Osteocyte (in vitro differentiated cells): Measurements from ENCODE around the gene WDR4. TPM values are rescaled to one million over a fixed set of nuclear protein-coding genes. Genes with fewer than 3 reads are reported as not detected.
A peak's percentile ranks its signal among the peaks of the same experiment; 100 is the strongest.
"Not testable (repeated sequence)": the region's sequence is repeated elsewhere in the genome, so short reads cannot be mapped to it uniquely, and the experiment has no call there.

Experiments
- DNase-seq: peaks from one replicate; pipeline ENCODE4 v3.0.0; 2021; ENCODE audit warnings: mixed read lengths; ENCODE audit not compliant: unreplicated experiment; ENCODE audit errors: extremely low spot score
- H3K27ac Mint-ChIP-seq: one replicate; pipeline ENCODE4 v1.8.0; 2021; ENCODE audit warnings: mild to moderate bottlenecking, mixed read lengths; ENCODE audit not compliant: unreplicated experiment
- H3K27me3 Mint-ChIP-seq: one replicate; pipeline ENCODE4 v1.8.0; 2021; ENCODE audit warnings: mixed read lengths; ENCODE audit not compliant: unreplicated experiment
- H3K36me3 Mint-ChIP-seq: one replicate; pipeline ENCODE4 v1.8.0; 2021; ENCODE audit warnings: mixed read lengths; ENCODE audit not compliant: unreplicated experiment
- H3K4me1 Mint-ChIP-seq: one replicate; pipeline ENCODE4 v1.8.0; 2021; ENCODE audit warnings: mixed read lengths; ENCODE audit not compliant: unreplicated experiment
- H3K4me3 Mint-ChIP-seq: one replicate; pipeline ENCODE4 v1.8.0; 2021; ENCODE audit warnings: mild to moderate bottlenecking, moderate library complexity, mixed read lengths; ENCODE audit not compliant: unreplicated experiment
- H3K9me3 Mint-ChIP-seq: one replicate; pipeline ENCODE4 v1.8.0; 2021; ENCODE audit warnings: mixed read lengths; ENCODE audit not compliant: unreplicated experiment
- total RNA-seq: library from RNA; stranded (reverse); gene quantifications from 2 replicates; pipeline ENCODE4 v1.2.1, GENCODE V29; 2021
- TF ChIP-seq, protein P1 (sequence below): fragments of 200-600 bp; sonication (generic); IDR thresholded peaks from 2 replicates; pipeline ENCODE4 v1.5.0; 2021; ENCODE audit warnings: antibody characterized with exemption, mild to moderate bottlenecking, moderate library complexity

The WDR4 gene
- total RNA-seq, 1 donor from 2014 or later = 15.7 TPM

DNA sequence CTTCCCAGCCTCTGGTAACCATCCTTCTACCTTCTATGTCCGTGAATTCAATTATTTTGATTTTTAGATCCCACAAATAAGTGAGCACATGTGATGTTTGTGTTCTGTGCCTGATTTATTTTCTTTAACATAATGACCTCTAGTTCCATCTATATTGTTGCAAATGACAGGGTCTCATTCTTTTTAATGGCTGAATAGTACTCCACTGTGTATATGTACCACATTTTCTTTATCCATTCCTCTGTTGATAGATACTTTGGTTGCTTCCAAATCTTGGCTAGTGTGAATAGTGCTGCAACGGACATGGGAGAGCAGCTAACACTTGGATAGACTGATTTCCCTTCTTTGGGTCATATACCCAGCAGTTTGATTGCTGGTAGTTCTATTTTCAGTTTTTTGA, 51.8 kb downstream of the WDR4 start:
- Mint-ChIP-seq H3K36me3 (no peaks in the 10 kb centered on the region), H3K4me1 (no peaks in the 10 kb centered on the region)

DNA sequence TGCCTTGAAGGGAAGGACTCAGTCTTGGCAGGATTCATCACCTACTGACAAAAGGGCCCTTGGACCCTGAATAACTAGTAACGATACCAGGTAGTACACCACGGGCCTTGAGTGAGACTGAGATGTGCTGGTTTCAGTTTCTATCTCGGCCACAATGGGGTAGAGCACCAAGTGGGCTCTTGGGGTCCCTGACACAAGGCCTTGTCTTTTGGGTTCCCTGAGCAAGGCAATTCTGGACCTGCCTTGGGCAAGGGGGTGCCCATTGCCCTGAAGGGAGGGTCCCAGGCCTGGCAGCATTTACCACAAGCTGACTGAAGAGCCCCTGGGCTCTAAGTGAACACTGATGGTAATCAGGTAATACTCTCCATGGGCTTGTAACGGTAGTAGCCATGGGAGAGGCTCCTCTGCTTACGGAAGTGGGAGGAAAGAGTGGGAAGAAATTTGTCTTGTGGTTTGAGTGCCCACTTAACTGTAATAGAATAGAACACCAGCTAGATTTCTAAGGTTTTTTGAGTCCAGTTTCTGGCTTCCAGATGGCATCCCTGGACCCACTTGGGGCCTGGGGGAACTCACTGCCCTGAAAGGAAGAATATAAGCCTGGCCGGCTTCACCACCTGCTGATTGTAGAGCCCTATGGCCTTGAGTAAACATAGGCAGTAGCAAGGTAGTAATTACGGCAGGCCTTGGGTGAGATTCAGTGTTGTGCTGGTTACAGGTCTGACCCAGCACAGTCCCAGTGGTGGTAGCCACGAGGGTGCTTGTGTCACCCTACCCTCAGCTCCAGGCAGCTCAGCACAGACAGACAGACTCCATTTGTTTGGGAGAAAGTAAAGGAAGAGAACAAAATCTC, 58.5 kb downstream of the WDR4 start:
- peaks cover 25% of the 10 kb centered on the region for H3K27me3 Mint-ChIP-seq
- H3K36me3 Mint-ChIP-seq = no peaks in the 10 kb centered on the region
- peak; percentile 62 for DNase-seq
- H3K4me3 Mint-ChIP-seq = no peak overlapping the region
- TF ChIP-seq, protein P1, sequence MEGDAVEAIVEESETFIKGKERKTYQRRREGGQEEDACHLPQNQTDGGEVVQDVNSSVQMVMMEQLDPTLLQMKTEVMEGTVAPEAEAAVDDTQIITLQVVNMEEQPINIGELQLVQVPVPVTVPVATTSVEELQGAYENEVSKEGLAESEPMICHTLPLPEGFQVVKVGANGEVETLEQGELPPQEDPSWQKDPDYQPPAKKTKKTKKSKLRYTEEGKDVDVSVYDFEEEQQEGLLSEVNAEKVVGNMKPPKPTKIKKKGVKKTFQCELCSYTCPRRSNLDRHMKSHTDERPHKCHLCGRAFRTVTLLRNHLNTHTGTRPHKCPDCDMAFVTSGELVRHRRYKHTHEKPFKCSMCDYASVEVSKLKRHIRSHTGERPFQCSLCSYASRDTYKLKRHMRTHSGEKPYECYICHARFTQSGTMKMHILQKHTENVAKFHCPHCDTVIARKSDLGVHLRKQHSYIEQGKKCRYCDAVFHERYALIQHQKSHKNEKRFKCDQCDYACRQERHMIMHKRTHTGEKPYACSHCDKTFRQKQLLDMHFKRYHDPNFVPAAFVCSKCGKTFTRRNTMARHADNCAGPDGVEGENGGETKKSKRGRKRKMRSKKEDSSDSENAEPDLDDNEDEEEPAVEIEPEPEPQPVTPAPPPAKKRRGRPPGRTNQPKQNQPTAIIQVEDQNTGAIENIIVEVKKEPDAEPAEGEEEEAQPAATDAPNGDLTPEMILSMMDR = no peak
- no peak overlapping the region for H3K27ac Mint-ChIP-seq
- peaks cover 8% of the 10 kb centered on the region for H3K9me3 Mint-ChIP-seq
- H3K4me1 Mint-ChIP-seq = no peaks in the 10 kb centered on the region

More for the DNA sequence above, 51.8 kb downstream of the WDR4 start:
- TF ChIP-seq, protein P1 = no peak
- Mint-ChIP-seq H3K27ac (no peak overlapping the region), H3K9me3 (peaks cover 20% of the 10 kb centered on the region), H3K27me3 (peaks cover 42% of the 10 kb centered on the region), H3K4me3 (no peak overlapping the region)
- DNase-seq = no peak

DNA sequence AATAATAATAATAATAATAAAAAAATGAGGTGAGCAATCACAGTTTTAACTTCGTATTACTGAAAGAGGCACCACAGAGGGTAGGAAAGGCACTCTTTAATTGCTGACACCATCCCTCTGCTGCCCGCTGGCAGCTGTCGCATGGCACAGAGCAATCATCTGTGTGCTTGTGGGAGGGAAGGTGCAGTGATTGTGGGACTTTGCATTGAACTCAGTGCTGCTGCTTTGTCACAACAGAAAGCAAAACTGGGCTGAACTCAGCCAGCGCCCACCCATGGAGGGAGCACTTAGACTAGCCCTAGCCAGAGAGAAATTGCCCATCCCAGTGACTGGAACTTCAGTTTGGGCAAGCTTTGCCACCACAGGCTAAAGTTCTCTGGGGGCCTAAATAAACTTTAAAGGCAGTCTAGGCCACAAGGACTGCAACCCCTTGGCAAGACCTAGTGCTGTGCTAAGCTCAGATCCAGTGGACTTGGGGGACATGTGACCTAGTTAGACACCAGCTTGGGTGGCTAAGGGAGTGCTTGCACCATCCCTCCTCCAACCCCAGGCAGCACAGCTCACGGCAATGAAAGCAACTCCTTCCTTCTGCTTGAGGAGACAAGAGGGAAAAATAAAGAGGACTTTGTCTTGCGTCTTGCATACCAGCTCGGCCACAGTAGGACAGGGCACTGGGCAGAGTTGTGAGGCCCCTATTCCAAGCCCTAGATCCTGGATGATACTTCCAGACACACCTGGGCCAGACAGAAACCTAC, 59.3 kb downstream of the WDR4 start:
- Mint-ChIP-seq H3K4me3 (no peak overlapping the region), H3K4me1 (no peaks in the 10 kb centered on the region), H3K27ac (no peak overlapping the region), H3K9me3 (peaks cover 1% of the 10 kb centered on the region), H3K27me3 (peaks cover 17% of the 10 kb centered on the region), H3K36me3 (no peaks in the 10 kb centered on the region)
- TF ChIP-seq, protein P1 = no peak
- DNase-seq = peak; percentile 62

DNA sequence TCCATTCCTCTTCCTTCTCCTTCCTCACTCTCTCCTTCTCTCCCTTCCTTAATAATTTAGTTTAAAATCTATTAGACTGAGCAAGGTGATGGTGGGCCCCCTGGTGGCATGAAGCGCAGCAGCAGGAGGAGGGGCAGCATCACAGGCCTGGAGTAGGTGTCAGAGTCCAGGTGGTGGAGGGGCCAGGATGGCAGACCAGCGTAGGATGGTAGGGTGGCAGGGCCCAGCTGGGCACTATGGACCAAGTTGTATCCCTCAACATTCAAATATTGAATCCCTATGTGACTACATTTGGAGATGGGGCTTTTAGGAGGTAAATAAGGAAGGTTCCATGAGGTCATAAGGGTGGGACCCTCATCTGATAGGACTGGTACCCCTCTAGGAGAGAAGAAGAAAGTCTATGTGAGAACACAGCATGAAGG, 61.0 kb downstream of the WDR4 start:
- no peak overlapping the region for H3K27ac Mint-ChIP-seq
- H3K9me3 Mint-ChIP-seq = peaks cover 3% of the 10 kb centered on the region
- peak; percentile 86 for DNase-seq
- no peak overlapping the region for H3K4me3 Mint-ChIP-seq
- no peaks in the 10 kb centered on the region for H3K36me3 Mint-ChIP-seq
- peaks cover 12% of the 10 kb centered on the region for H3K27me3 Mint-ChIP-seq
- TF ChIP-seq, protein P1 = peak; percentile 89
- no peaks in the 10 kb centered on the region for H3K4me1 Mint-ChIP-seq

DNA sequence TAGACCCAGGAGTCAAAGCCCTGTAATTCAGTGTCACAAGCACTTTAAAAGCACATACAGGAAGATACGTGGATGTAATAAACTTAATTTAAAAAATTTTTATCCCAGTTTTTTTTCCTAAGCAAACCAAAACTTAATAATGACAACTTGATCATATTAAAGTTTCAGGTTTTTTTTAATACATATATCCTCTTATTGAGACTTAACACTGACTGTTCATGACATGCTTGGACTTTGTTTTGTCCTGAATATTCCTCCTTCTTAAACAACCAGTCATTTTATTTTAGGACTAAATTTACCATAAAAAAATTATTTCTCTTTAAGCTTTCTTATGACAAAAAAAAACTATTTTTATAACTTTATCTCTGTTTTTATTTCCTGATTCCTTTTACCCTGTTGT, 64.1 kb downstream of the WDR4 start:
- Mint-ChIP-seq H3K36me3 (no peaks in the 10 kb centered on the region), H3K9me3 (peaks cover 3% of the 10 kb centered on the region), H3K27me3 (peaks cover 31% of the 10 kb centered on the region), H3K4me1 (no peaks in the 10 kb centered on the region), H3K4me3 (no peak overlapping the region), H3K27ac (no peak overlapping the region)
- no peak for DNase-seq
- TF ChIP-seq, protein P1 = no peak

DNA sequence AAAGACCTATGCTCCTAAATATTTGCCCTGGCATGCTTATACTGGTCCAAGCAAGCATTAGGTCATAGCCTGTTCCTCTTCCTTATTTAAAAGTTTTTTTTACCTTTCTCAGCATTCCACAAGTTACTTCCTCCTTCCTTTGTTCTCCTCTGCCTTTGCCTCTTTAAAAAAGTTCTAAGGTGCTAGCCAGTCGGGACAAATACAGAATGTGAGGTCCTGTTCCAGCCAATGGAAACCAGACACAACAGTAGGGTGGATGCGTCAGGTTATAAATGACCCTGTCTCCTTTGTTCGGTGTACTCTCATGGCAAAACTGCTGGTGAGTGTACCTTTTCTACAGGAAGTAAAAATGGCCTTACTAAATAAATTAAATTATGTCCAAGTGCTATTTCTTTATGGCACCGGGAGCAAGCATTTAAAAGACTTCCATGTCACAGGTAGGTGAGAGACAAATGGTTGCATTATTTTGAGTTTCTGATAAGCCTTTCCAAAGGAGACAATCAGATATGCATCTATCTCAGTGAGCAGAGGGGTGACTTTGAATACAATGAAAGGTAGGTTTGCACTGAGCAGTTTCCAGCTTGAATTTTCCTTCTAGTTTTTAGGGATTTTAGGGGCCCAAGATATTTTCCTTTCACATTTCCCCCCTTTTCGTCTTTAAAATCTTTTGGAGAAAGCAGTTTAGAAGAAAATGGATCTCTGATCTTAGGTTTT, 66.7 kb downstream of the WDR4 start:
- not testable (repeated sequence) for H3K4me3 Mint-ChIP-seq, H3K4me1 Mint-ChIP-seq, H3K9me3 Mint-ChIP-seq, H3K36me3 Mint-ChIP-seq, H3K27ac Mint-ChIP-seq
- peak; percentile 21 for DNase-seq
- peaks cover 44% of the 10 kb centered on the region for H3K27me3 Mint-ChIP-seq
